Prostate gland (tissue), 2 donors: ENCODE measurements around the gene GPR141.

Source experiments
- POLR2A ChIP-seq: fragments of 450-650 bp; IDR thresholded peaks from one replicate; pipeline ENCODE4 v1.6.1; 2016; ENCODE audit warnings: antibody characterized with exemption, mild to moderate bottlenecking
- POLR2AphosphoS5 ChIP-seq: sonication (generic); formaldehyde crosslinking; IDR thresholded peaks from one replicate; pipeline ENCODE4 v1.6.1; 2017; ENCODE audit warnings: antibody characterized with exemption
- TF ChIP-seq, protein P1 (sequence below), 4 experiments: fragments of 200-600 bp in 2 of 4; fragments of 450-650 bp in 2 of 4; sonication (generic) in 2 of 4; IDR thresholded peaks; 1 replicate in 3 of 4; 2 replicates in 1 of 4; pipeline ENCODE4 v1.5.1; 2016 to 2019; ENCODE audit warnings: antibody characterized with exemption in 4 of 4, mild to moderate bottlenecking in 2 of 4, moderate library complexity in 2 of 4

DNA sequence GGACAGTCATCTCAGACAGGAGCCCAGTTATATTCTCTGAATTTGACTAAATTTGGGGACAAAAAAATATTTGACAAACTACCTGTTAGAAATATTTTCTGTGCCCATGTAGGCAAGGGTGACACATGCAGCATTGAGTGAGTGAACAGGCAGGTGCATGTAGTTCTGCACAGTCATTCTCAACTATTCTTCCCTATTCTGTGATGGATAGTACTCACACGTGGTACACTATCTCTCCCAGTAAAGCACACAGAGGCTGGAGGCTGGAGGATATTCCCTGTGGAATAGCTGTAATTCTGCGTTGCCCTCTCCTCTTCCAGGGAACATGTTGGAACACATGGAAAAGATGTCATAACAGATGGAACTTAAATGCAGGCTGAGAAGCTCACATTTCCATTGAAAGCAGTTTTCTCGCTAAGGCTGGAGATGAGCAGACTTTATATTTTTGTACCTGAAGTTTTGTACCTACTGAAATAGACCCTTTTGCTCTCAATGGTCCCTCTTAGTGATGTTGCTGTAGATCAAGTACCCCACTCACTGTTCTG lies 75.0 kb downstream of the GPR141 start:
- TF ChIP-seq, protein P1, sequence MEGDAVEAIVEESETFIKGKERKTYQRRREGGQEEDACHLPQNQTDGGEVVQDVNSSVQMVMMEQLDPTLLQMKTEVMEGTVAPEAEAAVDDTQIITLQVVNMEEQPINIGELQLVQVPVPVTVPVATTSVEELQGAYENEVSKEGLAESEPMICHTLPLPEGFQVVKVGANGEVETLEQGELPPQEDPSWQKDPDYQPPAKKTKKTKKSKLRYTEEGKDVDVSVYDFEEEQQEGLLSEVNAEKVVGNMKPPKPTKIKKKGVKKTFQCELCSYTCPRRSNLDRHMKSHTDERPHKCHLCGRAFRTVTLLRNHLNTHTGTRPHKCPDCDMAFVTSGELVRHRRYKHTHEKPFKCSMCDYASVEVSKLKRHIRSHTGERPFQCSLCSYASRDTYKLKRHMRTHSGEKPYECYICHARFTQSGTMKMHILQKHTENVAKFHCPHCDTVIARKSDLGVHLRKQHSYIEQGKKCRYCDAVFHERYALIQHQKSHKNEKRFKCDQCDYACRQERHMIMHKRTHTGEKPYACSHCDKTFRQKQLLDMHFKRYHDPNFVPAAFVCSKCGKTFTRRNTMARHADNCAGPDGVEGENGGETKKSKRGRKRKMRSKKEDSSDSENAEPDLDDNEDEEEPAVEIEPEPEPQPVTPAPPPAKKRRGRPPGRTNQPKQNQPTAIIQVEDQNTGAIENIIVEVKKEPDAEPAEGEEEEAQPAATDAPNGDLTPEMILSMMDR (IDR thresholded peaks at IDR 0.05): no peak
- TF ChIP-seq POLR2AphosphoS5: no peak
- TF ChIP-seq POLR2A: no peak
